ENCODE data around the gene PAPSS2.

PAPSS2 gene

DNA sequence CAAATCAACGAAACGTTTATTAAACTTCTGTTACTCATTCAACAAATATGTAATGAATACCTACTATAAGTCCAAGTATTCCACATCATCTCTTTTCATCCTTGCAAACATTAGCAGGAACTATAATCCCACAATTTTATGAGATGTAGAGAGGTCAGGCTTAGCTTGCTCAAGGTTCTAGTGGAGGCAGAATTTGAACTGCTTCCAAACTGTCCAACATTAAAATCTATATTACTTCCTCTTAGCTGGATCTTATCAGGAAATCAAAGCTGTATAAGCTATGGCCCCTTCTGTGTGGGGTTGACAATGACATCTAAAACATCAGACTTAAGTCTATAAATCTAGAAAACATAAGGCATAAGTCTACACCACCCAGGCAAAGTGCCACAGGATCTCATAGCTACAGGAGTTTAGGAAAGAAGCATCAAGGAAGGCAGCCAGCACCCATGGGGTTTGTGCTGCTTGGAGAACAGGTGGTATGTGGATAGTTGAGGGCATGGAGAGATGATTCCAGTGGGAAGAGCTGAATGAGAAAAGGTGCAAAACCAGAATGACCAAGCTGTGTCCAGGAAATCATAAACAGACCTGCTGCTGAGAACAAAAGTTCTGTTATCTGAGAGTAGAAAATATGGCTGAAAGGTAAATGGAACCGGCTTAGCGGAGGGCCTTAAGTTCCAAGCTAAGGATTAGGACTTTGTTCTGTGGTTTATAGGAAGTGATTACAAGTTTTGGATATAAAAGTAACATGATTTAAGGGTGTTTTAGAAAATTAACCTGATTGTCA is 34.5 kb downstream of the PAPSS2 start:
- DNase-seq = peak in 2 of 3 donors; percentile 12 to 22
- ChIA-PET CTCF (interaction anchor here (1.2 to 1.7 kb wide), 3 partner anchors 10 to 41 kb away, joined by 3 to 5 read pairs (median 4); no protein-coding TSS in a partner anchor), POLR2A (no interaction called here)
- Histone ChIP-seq H3K36me3 (ENCODE audit: control insufficient read depth in 4 of 4, insufficient read depth in 4 of 4, low read length in 3 of 4) (no peaks in the 10 kb centered on the region), H3K9me3 (ENCODE audit: control extremely low read depth in 1 of 5, control insufficient read depth in 4 of 5, insufficient read depth in 2 of 5, low read depth in 1 of 5, low read length in 4 of 5) (no peaks in the 10 kb centered on the region), H3K27ac (ENCODE audit: insufficient read depth in 1 of 2, low read depth in 1 of 2, low read length in 2 of 2, poor library complexity in 1 of 2, severe bottlenecking in 2 of 2) (no peak overlapping the region), H3K4me1 (ENCODE audit: control extremely low read depth in 1 of 4, control insufficient read depth in 4 of 4, insufficient read depth in 4 of 4, low read length in 3 of 4) (peaks cover 6 to 17% (median 15%) of the 10 kb centered on the region in 4 experiments), H3K27me3 (replicated peaks in 2 of 5; ENCODE audit: control insufficient read depth in 4 of 5, insufficient read depth in 5 of 5, low read length in 4 of 5) (no peaks in the 10 kb centered on the region), H3K4me3 (ENCODE audit: control insufficient read depth in 1 of 7, extremely low read depth in 1 of 7, insufficient read depth in 4 of 7, low read depth in 2 of 7, low read length in 6 of 7) (no peak overlapping the region)
- 95% methylated on average over 2 of the region's 4 CpGs for WGBS (ENCODE audit: insufficient coverage)

DNA sequence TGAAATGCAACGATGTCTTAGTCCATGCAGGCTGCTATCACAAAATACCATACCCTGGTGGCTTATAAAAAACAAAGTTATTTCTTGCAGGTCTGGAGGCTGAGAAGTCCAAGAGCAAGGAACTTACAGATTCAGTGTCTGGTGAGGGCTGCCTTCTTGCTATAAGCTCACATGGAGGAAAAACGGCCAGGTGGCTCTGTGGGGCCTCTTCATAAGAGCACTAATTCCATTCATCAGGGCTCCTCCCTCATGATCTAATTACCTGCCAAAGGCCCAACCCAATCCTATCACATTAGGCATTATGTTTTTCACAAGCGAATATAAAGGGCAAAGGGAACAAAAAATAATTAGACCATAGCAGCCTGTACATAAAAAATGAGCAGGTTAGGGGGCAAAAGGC is 35.4 kb downstream of the PAPSS2 start:
- H3K27me3 ChIP-seq (replicated peaks in 2 of 5; ENCODE audit: control insufficient read depth in 4 of 5, insufficient read depth in 5 of 5, low read length in 4 of 5) = no peaks in the 10 kb centered on the region
- CTCF ChIA-PET = interaction anchor here (1.2 kb wide), 1 partner anchor 40 kb away, joined by 4 read pairs; no protein-coding TSS in a partner anchor

DNA sequence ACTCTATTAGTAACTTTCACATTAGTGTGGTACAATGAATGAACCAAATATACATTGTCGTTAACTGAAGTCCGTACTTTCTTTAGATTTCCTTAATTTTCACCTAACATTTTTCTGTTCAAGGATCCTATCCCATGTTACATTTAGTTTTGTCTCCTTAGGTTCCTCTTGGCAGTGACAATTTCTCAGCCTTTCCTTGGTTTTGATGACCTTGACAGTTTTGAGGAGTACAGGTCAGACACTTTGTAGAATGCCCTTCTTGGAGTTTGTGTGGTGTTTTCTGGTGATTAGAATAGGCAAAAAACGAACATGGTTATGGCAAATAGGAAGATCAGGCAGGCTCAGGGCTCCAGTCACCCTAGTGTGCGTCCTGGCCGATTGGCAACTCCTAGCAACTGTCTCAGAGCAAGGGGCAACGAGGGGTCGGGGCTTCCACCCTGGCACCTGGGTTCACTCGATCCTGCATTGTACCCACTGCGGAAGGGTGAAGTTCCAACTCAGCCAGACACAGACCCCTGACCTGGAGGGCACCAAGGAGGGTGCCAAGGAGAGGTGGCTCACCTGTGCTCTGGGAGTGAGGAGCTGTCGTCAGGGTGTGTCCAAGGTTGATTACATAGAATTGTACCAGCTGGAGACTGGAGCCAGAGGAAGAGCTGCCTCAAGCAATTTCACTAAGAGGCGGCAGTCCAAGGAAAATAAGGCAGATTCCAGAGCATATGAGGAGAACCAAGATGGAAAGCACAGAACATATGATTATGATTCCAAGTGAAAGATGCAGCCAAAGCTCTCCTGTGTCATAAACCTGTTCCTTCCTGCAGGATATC is 37.5 kb downstream of the PAPSS2 start:
- H3K27me3 ChIP-seq (replicated peaks in 2 of 5; ENCODE audit: control insufficient read depth in 4 of 5, insufficient read depth in 5 of 5, low read length in 4 of 5) = no peaks in the 10 kb centered on the region
- DNase-seq = no peak
- ChIA-PET CTCF (no interaction called here), POLR2A (no interaction called here)
- no peak overlapping the region for H3K27ac ChIP-seq (ENCODE audit: insufficient read depth in 1 of 2, low read depth in 1 of 2, low read length in 2 of 2, poor library complexity in 1 of 2, severe bottlenecking in 2 of 2)
- no peaks in the 10 kb centered on the region for H3K4me1 ChIP-seq (ENCODE audit: control extremely low read depth in 1 of 4, control insufficient read depth in 4 of 4, insufficient read depth in 4 of 4, low read length in 3 of 4)
- H3K4me3 ChIP-seq (ENCODE audit: control insufficient read depth in 1 of 7, extremely low read depth in 1 of 7, insufficient read depth in 4 of 7, low read depth in 2 of 7, low read length in 6 of 7) = no peak overlapping the region
- H3K36me3 ChIP-seq (ENCODE audit: control insufficient read depth in 4 of 4, insufficient read depth in 4 of 4, low read length in 3 of 4) = no peaks in the 10 kb centered on the region
- no peaks in the 10 kb centered on the region for H3K9me3 ChIP-seq (ENCODE audit: control extremely low read depth in 1 of 5, control insufficient read depth in 4 of 5, insufficient read depth in 2 of 5, low read depth in 1 of 5, low read length in 4 of 5)
- 95% methylated on average over 8 of the region's 11 CpGs for WGBS (ENCODE audit: insufficient coverage)

More for the DNA sequence above, 35.4 kb downstream of the PAPSS2 start:
- H3K9me3 ChIP-seq (ENCODE audit: control extremely low read depth in 1 of 5, control insufficient read depth in 4 of 5, insufficient read depth in 2 of 5, low read depth in 1 of 5, low read length in 4 of 5) = no peaks in the 10 kb centered on the region
- H3K4me1 ChIP-seq (ENCODE audit: control extremely low read depth in 1 of 4, control insufficient read depth in 4 of 4, insufficient read depth in 4 of 4, low read length in 3 of 4) = peaks cover 6 to 17% (median 15%) of the 10 kb centered on the region in 4 experiments
- POLR2A ChIA-PET = no interaction called here
- DNase-seq = no peak
- no peak overlapping the region for H3K4me3 ChIP-seq (ENCODE audit: control insufficient read depth in 1 of 7, extremely low read depth in 1 of 7, insufficient read depth in 4 of 7, low read depth in 2 of 7, low read length in 6 of 7)
- H3K36me3 ChIP-seq (ENCODE audit: control insufficient read depth in 4 of 4, insufficient read depth in 4 of 4, low read length in 3 of 4) = no peaks in the 10 kb centered on the region
- no CpG with 5 or more reads among the region's 3 CpGs for WGBS (ENCODE audit: insufficient coverage)
- no peak overlapping the region for H3K27ac ChIP-seq (ENCODE audit: insufficient read depth in 1 of 2, low read depth in 1 of 2, low read length in 2 of 2, poor library complexity in 1 of 2, severe bottlenecking in 2 of 2)

DNA sequence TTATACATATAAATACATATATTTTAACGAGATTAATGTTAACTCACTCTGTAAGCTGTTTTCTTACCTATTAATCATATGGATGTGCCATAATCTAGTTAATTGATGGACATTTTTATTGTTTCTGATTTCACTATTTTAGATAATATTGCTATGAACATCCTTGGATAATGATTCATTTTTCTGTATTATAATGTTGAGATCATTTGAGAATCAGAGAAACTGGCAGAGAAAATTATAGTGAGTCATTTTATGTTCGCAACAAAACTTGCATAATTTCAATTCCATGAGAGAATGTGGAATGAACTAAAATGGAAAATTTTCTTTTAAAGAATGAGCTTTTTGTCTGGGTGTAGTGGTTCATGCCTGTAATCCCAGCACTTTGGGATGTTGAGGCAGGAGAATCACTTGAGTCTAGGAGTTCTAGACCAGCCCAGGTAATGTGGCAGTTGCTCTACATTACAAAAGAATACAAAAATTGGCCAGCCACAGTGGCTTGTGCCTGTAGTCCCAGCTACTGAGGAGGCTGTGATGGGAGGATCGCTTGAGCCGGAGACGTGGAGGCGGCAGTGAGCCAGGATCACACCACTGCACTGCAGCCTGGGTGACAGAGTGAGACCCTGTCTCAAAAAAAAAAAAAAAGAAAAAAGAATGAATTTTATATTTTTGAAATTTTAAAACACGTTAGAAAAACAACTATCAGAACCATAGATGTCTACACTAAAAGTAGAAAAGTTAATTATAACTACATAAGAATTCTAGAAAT is 40.5 kb downstream of the PAPSS2 start:
- ChIA-PET CTCF (no interaction called here), POLR2A (no interaction called here)
- Histone ChIP-seq H3K4me3 (ENCODE audit: control insufficient read depth in 1 of 7, extremely low read depth in 1 of 7, insufficient read depth in 4 of 7, low read depth in 2 of 7, low read length in 6 of 7) (no peak overlapping the region), H3K27me3 (replicated peaks in 2 of 5; ENCODE audit: control insufficient read depth in 4 of 5, insufficient read depth in 5 of 5, low read length in 4 of 5) (no peaks in the 10 kb centered on the region), H3K36me3 (ENCODE audit: control insufficient read depth in 4 of 4, insufficient read depth in 4 of 4, low read length in 3 of 4) (no peaks in the 10 kb centered on the region), H3K27ac (ENCODE audit: insufficient read depth in 1 of 2, low read depth in 1 of 2, low read length in 2 of 2, poor library complexity in 1 of 2, severe bottlenecking in 2 of 2) (no peak overlapping the region), H3K4me1 (ENCODE audit: control extremely low read depth in 1 of 4, control insufficient read depth in 4 of 4, insufficient read depth in 4 of 4, low read length in 3 of 4) (no peaks in the 10 kb centered on the region), H3K9me3 (ENCODE audit: control extremely low read depth in 1 of 5, control insufficient read depth in 4 of 5, insufficient read depth in 2 of 5, low read depth in 1 of 5, low read length in 4 of 5) (no peaks in the 10 kb centered on the region)
- 100% methylated on average over 5 of the region's 7 CpGs for WGBS (ENCODE audit: insufficient coverage)
- no peak for DNase-seq

DNA sequence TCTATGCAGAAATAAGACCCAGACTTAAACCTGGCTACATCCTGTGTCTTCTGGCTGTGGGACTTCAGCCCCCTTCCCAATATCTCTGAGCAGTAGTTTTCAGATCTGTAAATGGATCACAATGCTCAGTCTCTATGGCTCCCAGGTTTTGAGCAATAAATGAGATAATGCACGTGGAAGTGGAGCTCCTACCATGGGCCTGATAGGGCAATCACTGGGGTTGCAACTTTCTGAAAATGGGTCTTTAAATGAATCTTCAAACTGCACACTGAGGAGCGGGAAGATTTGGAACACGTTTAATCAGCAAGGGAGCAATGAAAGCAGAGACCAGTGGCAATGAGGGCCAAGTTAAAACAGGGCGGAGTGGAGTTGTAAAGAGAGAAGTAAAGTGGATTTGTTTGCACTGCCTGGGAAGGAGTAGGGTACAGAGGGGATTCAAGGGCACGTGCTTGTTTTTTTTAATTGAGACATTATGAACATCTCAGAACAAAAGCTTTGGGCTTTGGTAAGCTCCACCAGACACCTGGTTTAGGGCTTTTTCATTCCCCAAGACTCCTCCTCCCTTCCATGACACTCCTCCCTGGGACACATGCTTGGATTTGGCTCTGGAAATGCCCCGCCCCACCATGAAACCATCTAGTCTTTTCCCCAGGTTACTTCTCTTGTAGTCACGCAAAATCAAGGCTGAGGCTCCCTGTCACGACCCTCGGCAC is 42.7 kb downstream of the PAPSS2 start:
- 96% methylated on average over 9 of the region's 9 CpGs for WGBS (ENCODE audit: insufficient coverage)
- Histone ChIP-seq H3K9me3 (ENCODE audit: control extremely low read depth in 1 of 5, control insufficient read depth in 4 of 5, insufficient read depth in 2 of 5, low read depth in 1 of 5, low read length in 4 of 5) (no peaks in the 10 kb centered on the region), H3K4me3 (ENCODE audit: control insufficient read depth in 1 of 7, extremely low read depth in 1 of 7, insufficient read depth in 4 of 7, low read depth in 2 of 7, low read length in 6 of 7) (no peak overlapping the region), H3K27ac (ENCODE audit: insufficient read depth in 1 of 2, low read depth in 1 of 2, low read length in 2 of 2, poor library complexity in 1 of 2, severe bottlenecking in 2 of 2) (no peak overlapping the region), H3K4me1 (ENCODE audit: control extremely low read depth in 1 of 4, control insufficient read depth in 4 of 4, insufficient read depth in 4 of 4, low read length in 3 of 4) (no peaks in the 10 kb centered on the region), H3K36me3 (ENCODE audit: control insufficient read depth in 4 of 4, insufficient read depth in 4 of 4, low read length in 3 of 4) (no peaks in the 10 kb centered on the region), H3K27me3 (replicated peaks in 2 of 5; ENCODE audit: control insufficient read depth in 4 of 5, insufficient read depth in 5 of 5, low read length in 4 of 5) (no peaks in the 10 kb centered on the region)
- CTCF ChIA-PET = interaction anchor here (1.0 kb wide), 1 partner anchor 18 kb away, joined by 3 read pairs; no protein-coding TSS in a partner anchor
- no peak for DNase-seq
- POLR2A ChIA-PET = interaction anchor here (0.6 kb wide), 1 partner anchor 34 kb away, joined by 3 read pairs; no protein-coding TSS in a partner anchor

DNA sequence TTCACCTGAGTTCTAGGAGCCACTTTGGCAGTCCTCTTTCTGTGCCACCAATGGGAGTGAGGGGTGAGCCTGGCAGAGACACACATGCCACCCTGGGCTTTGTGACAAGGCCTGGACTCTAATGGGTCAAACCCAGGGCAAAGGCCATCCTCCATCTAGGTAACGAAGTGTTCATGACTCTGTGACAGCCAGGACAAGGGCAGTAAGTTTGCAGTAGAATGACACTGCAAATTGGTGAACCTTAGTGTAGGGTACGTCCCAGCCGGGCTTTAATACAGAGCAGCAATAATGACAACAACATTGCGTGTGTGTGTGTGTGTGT is 43.3 kb downstream of the PAPSS2 start:
- no peak for DNase-seq
- WGBS (ENCODE audit: insufficient coverage) = 87% methylated on average over 3 of the region's 4 CpGs
- H3K27me3 ChIP-seq (replicated peaks in 2 of 5; ENCODE audit: control insufficient read depth in 4 of 5, insufficient read depth in 5 of 5, low read length in 4 of 5) = no peaks in the 10 kb centered on the region

More for the DNA sequence above, 43.3 kb downstream of the PAPSS2 start:
- CTCF ChIA-PET = no interaction called here
- POLR2A ChIA-PET = no interaction called here
- Histone ChIP-seq H3K9me3 (ENCODE audit: control extremely low read depth in 1 of 5, control insufficient read depth in 4 of 5, insufficient read depth in 2 of 5, low read depth in 1 of 5, low read length in 4 of 5) (no peaks in the 10 kb centered on the region), H3K36me3 (ENCODE audit: control insufficient read depth in 4 of 4, insufficient read depth in 4 of 4, low read length in 3 of 4) (no peaks in the 10 kb centered on the region), H3K27ac (ENCODE audit: insufficient read depth in 1 of 2, low read depth in 1 of 2, low read length in 2 of 2, poor library complexity in 1 of 2, severe bottlenecking in 2 of 2) (no peak overlapping the region), H3K4me3 (ENCODE audit: control insufficient read depth in 1 of 7, extremely low read depth in 1 of 7, insufficient read depth in 4 of 7, low read depth in 2 of 7, low read length in 6 of 7) (no peak overlapping the region), H3K4me1 (ENCODE audit: control extremely low read depth in 1 of 4, control insufficient read depth in 4 of 4, insufficient read depth in 4 of 4, low read length in 3 of 4) (no peaks in the 10 kb centered on the region)

Measured in common myeloid progenitor, CD34-positive (primary cell).